ENCODE measurements around the gene GPC5.

GPC5 gene

DNA sequence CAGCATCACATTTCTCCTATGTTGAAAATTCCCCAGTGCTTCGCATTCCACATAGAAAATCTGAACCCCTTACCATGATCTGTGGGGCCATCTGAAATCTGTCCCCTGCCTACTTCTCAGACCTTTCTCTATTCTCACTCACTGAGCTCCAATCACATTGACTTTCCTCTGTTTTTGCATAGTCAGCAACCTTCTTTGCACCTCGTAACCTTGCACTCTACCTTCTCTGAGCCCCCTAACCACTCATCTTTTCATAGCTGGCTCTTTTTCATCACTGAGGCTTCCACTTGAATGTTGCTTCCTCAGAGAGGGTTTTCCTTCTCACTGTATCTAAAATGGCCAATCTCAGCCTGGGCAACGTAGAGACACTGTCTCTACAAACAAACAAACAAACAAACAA lies 286.3 kb downstream of the GPC5 start:
- DNase-seq (ENCODE audit: low spot score): no peak
- TF ChIP-seq, protein P1, sequence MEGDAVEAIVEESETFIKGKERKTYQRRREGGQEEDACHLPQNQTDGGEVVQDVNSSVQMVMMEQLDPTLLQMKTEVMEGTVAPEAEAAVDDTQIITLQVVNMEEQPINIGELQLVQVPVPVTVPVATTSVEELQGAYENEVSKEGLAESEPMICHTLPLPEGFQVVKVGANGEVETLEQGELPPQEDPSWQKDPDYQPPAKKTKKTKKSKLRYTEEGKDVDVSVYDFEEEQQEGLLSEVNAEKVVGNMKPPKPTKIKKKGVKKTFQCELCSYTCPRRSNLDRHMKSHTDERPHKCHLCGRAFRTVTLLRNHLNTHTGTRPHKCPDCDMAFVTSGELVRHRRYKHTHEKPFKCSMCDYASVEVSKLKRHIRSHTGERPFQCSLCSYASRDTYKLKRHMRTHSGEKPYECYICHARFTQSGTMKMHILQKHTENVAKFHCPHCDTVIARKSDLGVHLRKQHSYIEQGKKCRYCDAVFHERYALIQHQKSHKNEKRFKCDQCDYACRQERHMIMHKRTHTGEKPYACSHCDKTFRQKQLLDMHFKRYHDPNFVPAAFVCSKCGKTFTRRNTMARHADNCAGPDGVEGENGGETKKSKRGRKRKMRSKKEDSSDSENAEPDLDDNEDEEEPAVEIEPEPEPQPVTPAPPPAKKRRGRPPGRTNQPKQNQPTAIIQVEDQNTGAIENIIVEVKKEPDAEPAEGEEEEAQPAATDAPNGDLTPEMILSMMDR (IDR thresholded peaks at IDR 0.05; ENCODE audit: extremely low read depth, missing control alignments): no peak

DNA sequence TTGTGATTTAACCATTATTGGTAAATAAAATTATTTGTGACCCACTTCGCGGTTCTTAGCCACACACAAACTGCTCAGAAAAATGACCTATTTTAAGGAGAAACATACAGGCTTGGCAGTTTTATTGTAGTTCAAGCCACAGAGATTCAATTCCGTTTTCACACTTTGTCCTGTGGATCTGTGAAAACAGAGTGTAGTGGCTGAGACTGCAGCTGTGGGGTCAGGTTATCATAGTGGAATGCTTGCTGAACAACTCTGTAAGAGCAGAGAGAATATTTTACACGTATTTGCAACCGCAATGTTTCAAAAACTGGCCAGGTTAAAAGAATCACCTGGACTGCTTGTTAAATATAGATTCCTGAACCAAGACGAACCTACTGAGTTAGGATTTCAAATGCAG lies 292.5 kb downstream of the GPC5 start:
- TF ChIP-seq, protein P1 (IDR thresholded peaks at IDR 0.05; ENCODE audit: extremely low read depth, missing control alignments): no peak

GRCh38 chr13:91693466-91693865 lies 295.0 kb downstream of the GPC5 start:
- TF ChIP-seq, protein P1 (IDR thresholded peaks at IDR 0.05; ENCODE audit: extremely low read depth, missing control alignments): no peak
- DNase-seq (ENCODE audit: low spot score): no peak

More for the DNA sequence above, 292.5 kb downstream of the GPC5 start:
- no peak for DNase-seq (ENCODE audit: low spot score)

DNA sequence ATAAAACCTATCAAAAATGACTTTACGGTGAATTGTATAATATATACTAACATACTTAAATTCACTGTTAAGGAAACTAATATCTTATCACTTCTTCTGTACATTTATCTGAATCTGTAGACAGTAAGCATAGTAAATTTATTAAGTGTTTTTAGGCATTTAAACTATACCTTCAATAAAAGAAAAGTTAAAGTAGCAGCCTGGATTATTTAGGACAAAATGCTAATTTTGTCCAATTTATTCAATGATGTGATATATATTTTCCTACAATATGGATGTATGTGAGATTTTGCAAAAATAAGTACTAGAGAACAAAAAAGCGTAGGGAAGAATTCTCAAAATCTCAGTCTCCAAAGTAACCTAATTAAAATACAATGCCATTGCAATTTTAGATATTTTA lies 299.9 kb downstream of the GPC5 start:
- TF ChIP-seq, protein P1 (IDR thresholded peaks at IDR 0.05; ENCODE audit: extremely low read depth, missing control alignments): no peak
- DNase-seq (ENCODE audit: low spot score): no peak

DNA sequence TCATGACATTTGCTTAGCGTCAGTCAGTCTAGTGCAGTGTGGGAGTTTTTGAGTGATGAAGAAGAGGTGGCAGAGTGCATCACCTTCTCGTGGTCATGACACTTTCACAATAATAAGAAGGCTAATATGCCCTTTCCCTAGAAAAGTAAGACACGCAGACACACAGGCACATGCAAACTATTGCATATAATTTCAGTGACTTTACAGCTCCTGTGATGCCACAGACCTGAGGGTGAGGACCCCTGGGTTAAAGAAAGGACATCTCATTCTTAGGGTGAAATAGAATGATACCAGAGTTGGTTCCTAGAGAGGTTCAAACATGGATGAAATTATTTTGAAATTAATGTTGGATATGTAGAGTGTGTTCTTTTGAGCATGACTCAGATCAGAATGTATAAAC lies 300.3 kb downstream of the GPC5 start:
- TF ChIP-seq, protein P1 (IDR thresholded peaks at IDR 0.05; ENCODE audit: extremely low read depth, missing control alignments): no peak
- DNase-seq (ENCODE audit: low spot score): no peak

- TF ChIP-seq, protein P1 (IDR thresholded peaks at IDR 0.05; ENCODE audit: extremely low read depth, missing control alignments): no peak
- DNase-seq (ENCODE audit: low spot score): no peak
Observed at GRCh38 chr13:91699863-91700262, 301.4 kb downstream of the GPC5 start.

GRCh38 chr13:91701975-91702374 lies 303.6 kb downstream of the GPC5 start:
- TF ChIP-seq, protein P1 (IDR thresholded peaks at IDR 0.05; ENCODE audit: extremely low read depth, missing control alignments): no peak
- DNase-seq (ENCODE audit: low spot score): no peak

All from GM20000 (cell line).